GM18519 (cell line): ENCODE results near the gene PTPRC.
A peak's percentile ranks its signal among the peaks of the same experiment; 100 is the strongest.

Experiments used
- ATAC-seq: cut with Tn5 transposase; IDR thresholded peaks from one replicate; pipeline ENCODE4 v1.9.1; 2021; ENCODE audit warnings: mild to moderate bottlenecking, moderate library complexity; ENCODE audit not compliant: unreplicated experiment, low FRiP score

The PTPRC gene

DNA sequence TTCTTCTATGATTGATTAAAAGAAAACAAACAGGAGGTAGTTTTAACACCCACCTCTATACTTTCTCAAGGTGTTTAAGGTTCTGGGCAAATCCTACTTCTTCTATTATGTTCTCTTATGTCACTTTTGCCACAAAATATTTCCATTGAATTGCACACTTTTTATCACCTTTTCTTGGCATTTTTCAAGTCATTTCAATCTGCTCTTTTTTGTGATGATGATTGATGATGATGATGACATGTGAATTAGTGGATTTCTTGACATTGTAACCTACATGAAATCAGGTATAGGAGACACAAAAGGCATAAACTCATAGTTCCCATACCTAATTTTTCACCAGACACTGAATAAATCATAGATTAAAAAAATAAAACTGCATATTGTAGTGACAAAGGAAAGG is 4.1 kb downstream of the PTPRC start:
- no peak for ATAC-seq

DNA sequence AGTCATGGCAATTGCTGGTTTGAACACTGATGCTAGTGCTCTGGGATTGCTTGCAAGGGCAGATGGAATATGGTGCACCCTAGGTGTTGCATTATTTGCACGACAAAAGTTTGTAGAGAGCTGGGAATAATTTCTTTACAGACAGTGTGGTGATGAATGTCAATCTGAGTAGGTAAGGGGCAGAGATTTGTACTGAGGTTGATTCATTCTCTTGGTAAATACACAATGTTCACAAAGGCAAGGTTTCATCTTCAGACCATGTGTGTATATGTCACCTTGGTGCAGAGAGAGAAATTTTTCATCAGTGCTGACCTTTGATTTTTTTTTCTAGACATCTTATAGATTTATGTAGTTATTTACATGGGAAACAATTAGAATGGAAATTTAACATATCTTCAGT is 5.0 kb downstream of the PTPRC start:
- ATAC-seq = no peak

DNA sequence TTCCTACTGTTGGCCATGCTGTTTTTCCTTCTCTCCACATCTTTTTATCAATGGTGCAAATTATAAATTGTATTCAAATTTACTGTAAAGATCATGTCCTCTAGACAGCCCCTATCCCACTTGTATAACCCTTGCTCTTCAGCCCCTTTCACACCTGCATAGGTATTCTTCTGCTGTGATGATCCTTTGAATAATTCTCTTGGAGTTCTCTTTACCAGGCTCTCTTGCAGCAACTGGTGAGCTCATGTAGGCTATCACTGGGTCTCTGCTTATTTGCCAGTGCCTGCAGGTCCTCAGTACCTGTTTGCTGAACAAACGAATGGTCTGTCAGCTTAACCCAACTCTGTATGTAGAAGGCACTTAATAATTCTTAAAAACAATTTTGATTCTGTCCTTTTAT is 8.2 kb downstream of the PTPRC start:
- ATAC-seq = no peak

DNA sequence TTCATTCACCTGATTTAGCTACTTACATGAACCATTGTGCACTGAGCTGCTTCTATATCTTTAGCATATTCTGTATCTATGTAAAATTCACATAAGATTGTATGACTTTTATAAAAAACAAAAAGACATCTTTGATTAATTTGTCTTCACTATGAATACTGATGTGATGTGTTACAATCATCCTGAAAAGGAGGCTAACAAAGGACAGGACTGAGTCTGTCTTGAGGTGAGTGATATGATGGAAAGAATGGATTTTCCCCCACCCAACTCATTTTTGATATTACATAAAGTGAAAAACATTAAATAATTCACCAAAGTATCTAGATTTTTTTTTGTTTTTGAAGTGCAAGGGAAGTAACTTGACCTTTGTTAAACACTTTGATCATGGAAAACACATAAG is 9.8 kb downstream of the PTPRC start:
- ATAC-seq = no peak

DNA sequence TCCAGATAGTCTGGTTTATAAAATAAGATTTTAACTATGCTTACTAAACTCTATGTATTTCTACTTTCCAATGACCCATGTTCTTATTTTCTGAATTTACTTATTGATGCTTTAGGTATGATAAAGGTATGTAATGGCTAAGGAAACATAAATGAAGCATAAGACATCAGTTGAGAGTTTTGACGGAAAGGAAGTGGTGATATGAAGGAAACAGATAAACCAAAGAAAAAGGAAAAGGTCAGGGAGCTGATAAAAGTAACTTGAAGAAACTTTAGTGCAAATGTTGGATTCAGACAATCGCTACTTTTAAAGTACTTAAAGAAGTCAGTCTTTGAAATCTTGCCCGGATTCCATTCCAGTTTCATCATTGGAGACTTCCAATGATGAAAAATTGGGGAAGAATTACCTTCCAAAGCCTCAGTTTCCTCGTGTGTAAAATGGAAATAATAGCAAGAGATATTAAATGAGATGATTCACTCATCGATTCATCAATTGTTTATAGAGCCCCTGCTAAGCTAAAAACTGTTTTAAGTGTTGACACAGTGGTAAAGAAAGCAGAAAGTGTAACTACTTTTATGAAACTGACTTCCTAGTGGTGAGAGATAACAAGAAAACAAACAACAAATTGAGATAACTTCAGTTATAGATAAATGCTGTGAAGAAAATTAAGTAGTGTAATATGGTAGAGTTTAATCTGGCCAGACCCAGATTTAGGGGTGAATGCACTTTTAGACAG is 10.6 kb downstream of the PTPRC start:
- ATAC-seq = no peak

DNA sequence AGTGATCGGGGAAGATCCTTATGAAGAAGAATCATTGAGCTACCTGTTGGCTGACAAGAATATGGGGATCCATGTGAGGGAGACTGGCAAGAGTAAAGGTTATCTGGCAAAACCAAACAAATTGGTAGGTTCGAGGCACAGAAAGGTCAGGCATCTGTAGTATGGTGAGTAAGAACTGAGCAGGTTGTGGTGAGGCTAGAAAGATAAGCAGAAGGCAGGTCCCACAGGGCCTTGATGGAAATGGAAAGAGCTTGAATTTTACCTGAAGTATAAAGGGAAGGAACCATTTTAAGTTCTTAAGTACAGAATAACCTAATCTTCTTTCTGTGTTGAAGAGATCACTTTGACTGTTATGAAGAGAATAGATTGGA is 11.1 kb downstream of the PTPRC start:
- ATAC-seq = peak; percentile 43

DNA sequence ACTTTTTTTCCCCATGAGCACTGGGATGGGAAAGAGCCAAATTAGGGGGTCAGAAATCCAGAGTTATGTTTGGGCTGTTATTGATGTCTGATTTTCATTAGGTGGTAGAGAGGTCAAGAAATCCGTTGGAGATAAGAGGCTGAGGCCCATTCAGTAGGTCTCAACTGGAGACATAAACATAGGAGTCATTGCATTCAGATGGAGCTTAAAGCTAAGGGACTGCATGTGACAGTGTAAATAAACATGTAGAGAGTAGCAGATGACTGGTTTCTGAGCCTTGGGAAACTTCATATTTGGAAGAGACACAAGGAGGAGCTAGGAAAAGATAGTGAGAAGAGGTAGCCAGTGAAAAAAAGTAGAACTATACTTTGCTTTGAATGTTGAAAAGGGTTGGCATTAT is 11.7 kb downstream of the PTPRC start:
- no peak for ATAC-seq

DNA sequence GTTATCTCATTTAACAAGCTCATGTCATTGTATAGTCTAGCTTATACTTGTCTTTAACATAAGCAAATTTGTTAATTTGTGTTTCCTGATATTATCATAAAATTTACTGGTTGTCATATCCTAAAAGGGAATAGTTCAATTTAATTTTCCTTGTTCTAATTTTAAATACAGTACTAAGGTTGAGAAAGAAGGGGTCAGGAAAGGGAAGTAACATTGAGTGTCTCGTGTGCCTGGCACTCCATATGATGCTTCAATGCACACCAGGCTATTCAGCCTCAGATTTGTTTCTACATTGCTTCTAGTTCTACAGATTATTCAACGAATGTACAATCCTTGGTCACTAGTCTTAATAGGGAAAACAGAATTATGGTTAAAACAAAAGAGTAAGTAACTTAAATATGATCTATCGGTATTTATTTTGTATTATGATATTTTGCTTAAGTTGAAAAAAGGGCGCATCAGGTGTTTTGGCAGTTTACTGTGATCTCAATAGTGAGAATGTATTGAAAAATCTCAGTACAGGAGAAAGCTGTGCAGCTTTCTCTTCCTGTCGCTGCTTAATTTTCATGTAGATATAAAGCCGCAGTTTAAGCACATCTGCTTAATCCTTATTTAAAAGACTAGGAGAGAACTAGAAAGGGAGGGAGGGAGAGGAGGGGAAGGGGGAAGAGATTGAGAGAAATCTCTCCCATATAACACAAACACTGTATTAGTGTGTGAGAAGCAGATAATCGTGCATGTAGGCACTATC is 13.0 kb downstream of the PTPRC start:
- peak; percentile 43 for ATAC-seq

DNA sequence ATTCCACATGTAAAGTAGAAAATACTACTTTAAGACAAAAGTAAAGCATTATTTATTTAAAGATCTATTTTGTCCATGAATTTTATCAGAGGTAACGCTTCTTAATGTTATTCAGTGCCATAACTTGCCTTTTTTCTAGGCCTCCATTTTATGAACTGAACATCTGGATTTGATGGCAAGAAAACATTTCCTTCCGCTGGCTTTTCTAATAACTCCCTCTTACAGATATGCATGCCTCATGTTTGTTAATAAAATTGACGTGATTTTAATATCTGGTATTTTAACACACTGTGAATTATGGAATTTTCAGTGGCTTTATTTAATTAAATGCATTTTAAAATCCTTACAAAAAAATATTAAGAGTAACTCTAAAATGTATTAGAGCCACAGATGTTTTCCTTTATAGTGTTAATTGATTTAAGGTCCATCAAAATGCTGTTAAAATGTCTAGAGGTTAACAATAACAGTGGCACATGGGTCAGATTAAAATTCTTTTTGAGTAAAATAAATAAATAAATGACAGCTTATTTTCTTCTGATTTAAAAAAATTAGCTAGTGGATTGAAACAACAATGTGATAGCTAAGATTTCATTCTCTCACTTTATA is 15.1 kb downstream of the PTPRC start:
- ATAC-seq = no peak

DNA sequence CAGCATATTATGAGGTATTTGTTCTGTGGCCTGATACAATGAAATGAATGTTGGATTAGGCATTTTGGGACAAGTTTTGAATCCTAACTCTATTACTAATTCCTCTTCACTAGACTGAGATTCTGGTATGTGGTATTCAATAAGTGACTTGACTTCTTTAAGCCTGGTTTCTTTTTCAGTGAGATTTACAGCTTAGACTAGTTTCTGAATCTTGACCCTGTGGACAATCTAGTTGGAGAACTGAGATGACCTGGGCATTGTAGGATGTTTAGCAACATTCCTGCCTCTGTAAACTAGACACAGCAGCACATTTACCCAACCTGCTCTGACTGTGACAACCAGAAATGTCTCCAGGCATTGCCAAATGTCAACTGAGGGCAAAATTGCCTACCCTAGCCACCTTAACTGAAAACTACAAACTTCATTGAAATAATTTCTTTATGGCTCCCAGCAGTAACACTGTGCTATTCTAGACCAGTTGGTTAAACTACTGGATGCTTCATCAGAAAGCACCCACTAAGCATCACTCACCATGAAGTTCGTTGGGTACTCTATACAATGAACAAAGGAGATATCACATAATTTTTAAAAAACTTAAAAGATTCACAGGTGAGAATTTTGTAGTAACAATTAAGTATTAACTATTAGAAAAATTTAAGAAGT is 16.8 kb downstream of the PTPRC start:
- peak; percentile 25 for ATAC-seq

DNA sequence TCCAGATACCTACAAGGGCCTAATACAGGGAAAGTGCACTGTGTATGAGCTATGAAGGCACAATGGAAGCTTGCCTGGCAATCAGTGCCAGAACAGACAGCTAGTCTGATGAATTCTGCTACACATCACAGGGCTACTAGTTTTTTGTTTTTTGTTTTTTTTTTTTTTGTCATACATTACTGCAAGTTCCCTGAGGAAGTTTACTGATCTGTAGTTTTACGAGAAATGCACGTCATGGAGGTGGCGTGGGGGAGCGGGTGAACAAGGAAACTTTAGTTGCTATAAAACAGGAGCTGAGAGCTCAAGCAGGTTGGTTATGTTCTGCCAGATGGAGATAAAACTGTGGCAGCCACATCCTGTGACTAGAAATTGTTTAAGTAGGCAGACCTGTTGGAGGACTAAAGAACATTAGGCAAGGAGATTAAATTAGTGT is 17.7 kb downstream of the PTPRC start:
- ATAC-seq = no peak

DNA sequence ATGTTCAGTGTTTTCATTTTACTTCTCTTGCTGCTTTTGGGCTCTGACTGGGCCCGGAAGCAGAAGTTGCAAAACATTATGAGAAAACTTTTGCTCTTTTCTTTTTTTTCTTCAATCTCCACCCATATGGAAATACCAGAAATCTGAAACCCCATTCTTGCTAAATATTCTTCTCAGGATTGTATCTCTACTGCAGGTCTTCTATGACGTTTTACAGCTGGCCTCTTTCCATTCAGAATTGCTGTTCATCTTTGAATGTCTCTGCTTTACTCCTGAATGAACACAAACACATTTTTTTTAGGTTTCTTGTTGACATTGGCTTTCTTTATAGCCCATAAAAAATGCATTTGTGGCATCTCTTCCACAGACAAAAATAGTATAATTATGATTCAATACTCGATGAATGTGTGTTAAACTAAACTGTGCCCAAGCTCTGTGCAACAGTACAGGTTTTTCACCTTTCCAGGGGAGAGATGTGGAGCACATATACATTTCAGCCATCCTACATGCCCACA is 18.8 kb downstream of the PTPRC start:
- ATAC-seq = peak; percentile 34

DNA sequence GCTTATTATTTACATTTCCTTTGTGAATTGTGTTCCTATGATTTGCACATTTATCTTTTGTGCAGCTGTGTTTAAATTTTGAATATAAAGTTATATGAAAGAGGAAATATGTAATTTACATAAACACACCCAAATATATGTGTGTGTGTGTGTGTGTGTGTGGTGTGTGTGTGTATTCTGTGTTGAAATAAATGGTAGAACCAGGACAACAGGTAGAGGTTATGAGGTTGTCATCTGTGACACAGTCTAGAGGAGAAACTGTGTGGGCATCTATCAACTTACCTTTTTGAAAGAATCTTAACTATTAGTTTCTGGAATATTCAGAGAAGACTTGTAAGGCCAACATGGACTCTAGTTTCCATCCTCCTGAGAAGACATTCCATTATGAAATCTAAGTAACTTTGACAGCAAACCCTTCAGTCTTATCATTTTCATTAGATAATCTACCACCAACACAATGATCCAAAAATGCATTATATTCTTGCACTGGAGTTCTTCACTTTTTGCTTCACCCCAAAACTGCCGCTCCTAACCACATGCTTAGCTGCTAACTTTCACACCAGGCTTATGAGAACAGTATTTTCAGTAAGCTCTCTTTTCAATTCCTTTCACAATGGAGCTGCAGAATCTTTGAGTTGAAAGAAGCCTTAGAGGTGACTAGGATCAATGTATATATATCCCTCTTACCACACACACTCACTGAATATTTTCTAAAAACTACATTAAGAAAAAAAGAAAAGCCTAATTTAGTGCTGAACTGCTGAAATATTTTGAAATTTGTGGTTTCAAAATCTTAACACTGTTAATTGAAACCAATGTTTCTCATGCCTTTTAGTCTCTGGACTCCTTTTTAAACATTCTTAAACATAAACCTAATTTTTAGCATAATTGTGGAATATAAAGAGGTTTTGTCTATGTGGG is 21.8 kb downstream of the PTPRC start:
- ATAC-seq = peak; percentile 25

DNA sequence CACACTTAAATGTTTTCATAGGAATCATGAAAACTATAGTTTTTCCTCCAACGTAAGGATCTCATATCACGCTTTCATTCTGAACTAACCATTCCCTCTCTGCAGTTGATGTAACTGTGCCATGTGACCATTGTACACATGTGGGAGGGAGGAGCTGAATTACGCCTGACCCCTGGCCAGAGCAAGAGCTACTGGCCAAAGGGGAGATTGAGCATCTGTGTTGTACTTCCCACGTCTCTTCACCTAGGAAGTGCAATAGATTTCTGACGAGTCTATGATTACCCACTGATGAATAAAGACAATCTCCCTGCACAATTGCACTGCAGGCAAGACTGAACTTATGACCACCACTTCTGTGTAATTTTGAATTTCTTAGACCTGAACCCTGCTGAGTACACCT is 24.0 kb downstream of the PTPRC start:
- no peak for ATAC-seq

DNA sequence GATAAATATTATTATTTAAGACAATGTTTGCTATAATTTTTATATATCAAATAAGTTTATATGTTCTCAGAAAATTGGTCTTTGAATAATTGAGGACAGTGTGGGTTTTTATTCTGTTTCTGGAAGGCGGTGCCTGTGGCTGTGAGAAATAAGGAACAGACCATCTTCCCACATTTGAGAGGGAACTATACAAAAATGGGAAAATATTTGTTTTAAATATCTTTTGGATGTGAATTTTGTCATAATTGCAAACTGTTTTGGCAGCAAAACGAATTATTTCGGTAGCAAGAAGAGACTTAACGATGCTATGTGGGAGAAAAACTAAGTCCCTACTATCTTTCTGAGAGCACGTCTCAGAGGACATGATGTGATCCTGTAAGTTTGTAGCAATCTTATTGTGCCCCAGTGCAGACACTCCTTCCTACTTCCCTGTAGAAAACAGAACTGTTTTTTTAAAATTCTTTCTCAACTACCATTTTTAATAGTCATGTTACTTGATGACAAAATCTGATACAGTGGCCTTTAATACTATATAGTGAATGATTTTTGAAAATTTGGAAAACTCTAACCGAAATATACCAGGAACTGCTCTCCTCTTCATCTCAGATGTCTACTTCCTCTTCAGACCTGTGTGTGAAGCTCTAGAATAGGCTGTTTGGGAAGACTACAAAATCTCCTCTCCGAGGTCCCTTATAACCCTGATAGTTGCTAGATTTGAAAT is 25.4 kb downstream of the PTPRC start:
- ATAC-seq = peak; percentile 39

DNA sequence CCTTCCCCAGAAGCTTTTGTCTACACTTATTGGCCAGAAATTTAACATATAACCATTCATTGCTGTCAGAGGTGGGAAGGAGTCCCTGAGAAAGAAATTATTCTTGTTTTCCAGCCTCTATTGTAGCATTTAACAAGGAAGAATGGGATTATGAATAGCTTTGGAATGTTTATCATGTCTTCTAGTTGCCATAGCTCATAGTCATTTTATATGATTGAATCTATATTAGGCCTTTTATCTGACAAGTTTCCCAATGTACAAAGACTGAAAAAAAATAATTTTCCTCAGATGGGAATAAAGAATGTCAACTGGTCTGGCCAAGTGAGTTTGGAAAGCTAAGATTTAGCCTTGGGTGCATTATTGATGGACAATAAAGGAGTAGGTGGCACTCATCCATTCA is 28.3 kb downstream of the PTPRC start:
- no peak for ATAC-seq

DNA sequence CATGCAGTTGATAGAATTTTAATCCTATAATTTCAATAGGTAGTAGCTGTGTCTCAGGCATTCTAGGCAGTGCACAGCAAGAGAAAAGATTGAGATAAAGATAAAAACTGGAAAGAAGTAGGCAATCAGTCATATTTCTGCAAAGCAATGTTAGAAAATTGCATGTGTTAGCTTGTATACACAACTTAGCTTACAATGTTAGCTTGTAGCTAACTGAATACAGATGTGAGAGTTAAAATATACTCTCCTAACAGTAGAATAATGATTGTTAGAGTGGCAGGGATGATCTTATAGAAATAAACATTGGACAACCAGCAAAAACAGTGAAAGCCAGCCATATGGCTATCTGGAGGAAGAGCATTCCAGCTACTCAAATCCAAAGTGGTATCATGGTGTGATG is 29.0 kb downstream of the PTPRC start:
- no peak for ATAC-seq

DNA sequence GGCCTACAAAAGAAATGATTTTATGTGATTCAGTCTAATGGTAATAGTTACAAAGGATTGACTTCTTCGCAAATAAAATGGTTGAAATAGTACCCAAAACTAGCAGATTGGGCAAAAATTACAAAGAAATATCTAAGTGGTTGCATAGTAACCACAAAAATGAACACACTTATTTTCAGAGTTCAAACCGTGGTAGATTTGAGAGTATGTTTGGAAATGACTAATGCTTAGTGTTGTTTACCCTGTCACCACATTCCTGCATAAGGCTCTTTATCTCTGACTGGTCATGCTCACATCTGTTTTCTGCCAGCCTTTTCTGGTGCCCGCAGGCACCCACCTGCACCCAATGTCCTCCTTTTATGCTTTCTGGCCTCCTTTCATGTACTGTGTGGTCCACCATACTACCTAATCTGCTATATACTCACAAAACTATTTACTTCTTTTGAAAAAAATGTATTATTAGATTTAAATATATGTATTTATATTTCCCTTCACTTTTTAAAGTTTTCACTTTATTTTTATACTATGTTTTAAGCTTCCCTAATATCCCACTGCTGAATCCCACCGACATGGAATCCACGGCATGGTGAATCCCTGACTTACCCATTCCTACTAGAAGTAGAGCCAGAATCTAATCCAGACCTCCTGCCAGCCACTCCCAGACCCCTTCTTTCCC is 30.3 kb downstream of the PTPRC start:
- ATAC-seq = peak; percentile 73

DNA sequence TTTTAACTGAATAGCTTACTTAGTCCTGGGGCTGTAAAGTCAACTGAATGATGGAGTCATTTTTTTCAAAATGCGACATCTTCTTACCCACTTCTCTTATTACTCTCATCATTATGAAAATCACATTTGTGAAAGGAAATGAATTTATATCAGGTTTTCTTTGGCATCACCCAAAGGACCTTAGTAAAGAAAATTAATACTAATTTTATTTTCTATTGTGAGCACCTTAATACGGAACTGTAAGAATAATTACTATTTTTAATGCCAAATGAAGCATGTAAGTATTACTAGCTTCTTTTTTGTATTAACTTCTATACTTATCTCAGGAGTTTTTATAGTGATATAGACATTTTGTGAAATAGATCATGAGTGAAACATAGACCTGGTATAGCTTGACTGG is 30.9 kb downstream of the PTPRC start:
- ATAC-seq = no peak
